Fibroblast of mammary gland (primary cell): ENCODE data around the gene PRRC1.

Experiments used
- DNase-seq: peaks from one replicate; pipeline ENCODE4 v3.0.0-alpha.2; 2010; ENCODE audit warnings: low read depth
- H3K4me3 ChIP-seq: 2 replicates; pipeline ENCODE4 v1.5.1; 2011; ENCODE audit warnings: low read depth, mild to moderate bottlenecking, low read length, moderate library complexity; ENCODE audit not compliant: control insufficient read depth
- TF ChIP-seq, protein P1 (sequence below): conservative IDR thresholded peaks from 2 replicates; pipeline ENCODE4 v1.5.1; 2011; ENCODE audit warnings: low read depth, low read length, inconsistent platforms; ENCODE audit not compliant: control insufficient read depth, insufficient read depth

The PRRC1 gene

DNA sequence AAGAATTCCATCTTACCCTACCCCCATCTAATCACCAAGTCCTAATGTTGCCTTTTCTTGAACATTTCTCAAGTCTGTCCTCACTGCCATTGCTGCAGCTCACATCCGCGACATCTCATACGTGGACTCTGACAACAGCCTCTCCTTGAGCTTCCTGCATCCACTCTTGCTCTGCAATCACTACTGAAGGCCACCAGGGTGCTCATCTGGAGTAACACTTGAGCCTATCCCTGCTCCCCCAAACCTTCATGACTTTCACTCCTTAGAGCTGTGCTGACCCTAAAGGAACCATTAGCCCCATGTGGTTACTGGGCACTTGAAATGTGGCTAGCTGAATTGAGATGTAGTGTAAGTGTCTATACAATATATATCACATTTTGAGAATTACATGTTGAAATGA, 85.0 kb downstream of the PRRC1 start:
- DNase-seq, result no peak
- TF ChIP-seq, protein P1, sequence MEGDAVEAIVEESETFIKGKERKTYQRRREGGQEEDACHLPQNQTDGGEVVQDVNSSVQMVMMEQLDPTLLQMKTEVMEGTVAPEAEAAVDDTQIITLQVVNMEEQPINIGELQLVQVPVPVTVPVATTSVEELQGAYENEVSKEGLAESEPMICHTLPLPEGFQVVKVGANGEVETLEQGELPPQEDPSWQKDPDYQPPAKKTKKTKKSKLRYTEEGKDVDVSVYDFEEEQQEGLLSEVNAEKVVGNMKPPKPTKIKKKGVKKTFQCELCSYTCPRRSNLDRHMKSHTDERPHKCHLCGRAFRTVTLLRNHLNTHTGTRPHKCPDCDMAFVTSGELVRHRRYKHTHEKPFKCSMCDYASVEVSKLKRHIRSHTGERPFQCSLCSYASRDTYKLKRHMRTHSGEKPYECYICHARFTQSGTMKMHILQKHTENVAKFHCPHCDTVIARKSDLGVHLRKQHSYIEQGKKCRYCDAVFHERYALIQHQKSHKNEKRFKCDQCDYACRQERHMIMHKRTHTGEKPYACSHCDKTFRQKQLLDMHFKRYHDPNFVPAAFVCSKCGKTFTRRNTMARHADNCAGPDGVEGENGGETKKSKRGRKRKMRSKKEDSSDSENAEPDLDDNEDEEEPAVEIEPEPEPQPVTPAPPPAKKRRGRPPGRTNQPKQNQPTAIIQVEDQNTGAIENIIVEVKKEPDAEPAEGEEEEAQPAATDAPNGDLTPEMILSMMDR, result no peak
- no peak overlapping the region for H3K4me3 ChIP-seq

DNA sequence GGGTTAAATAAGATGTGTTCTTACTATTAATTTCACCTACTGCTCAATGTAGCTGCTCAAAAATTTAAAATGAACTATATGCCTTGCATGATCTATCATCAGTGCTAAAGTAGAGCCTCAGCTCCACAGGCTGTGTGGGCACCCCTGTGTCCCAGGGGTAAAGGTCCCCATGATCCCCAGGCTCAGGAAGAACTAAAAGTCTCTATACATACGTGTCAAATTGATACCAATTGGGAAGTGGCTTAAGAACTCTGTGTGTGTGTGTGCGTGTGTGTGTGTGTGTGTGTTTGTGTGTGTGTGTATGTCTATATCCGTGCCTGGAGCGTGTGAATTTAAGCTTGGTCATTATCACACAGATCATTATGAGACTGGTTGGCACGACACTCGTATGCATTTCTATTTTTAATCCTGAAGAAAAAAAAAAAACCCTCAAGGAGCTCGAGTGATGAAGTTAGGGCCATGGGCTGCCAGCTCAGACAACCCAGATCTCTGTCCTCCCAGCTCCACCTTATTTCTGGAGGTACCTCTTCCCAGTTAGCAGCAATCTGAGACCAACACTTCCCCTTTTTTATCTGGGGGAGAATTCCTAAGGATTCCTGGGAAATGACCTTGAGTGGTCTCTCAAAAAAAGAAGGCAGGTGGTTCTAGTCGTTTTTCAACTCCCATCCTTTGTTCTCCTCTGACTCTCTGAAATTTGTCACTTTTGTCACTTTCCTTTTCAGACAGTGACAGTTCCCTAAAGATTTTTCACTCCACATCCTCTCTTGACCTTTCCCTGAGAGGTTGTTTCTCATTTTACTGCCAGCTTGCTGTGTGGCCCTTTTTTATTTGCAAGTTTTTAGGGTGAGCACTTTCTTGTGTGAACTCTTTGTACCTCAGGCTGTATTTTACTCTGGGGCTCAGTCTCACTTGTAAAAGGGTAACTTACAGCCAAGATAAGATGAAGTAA, 85.7 kb downstream of the PRRC1 start:
- DNase-seq, result no peak
- H3K4me3 ChIP-seq, result no peak overlapping the region
- TF ChIP-seq, protein P1, result no peak
